HepG2 (cell line): Measurements from ENCODE around the gene TRIM66. TPM values are rescaled to one million over a fixed set of nuclear protein-coding genes. Genes with fewer than 3 reads are reported as not detected.
A peak's percentile ranks its signal among the peaks of the same experiment; 100 is the strongest.

Experiments used
- EP300 ChIP-seq, 3 experiments: sonication (generic) in 1 of 3; formaldehyde crosslinking in 1 of 3; IDR thresholded peaks; 2 replicates each; pipeline versions ENCODE4 v1.5.1 to v1.6.1; 2011 to 2020; ENCODE audit warnings: low read depth in 2 of 3, low read length in 2 of 3, borderline replicate concordance in 1 of 3, improper control_type of control experiment in 1 of 3, mild to moderate bottlenecking in 1 of 3, missing genetic modification reagents in 1 of 3, moderate library complexity in 1 of 3
- ERF ChIP-seq: IDR thresholded peaks from 2 replicates; pipeline ENCODE4 v1.6.1; 2018; ENCODE audit warnings: missing biosample characterization, missing genetic modification reagents
- GATA4 ChIP-seq: sonication (generic); IDR thresholded peaks from 2 replicates; pipeline ENCODE4 v1.6.1; 2016; ENCODE audit warnings: antibody characterized with exemption, low read depth, borderline replicate concordance
- MZF1 ChIP-seq: sonication (generic); formaldehyde crosslinking; IDR thresholded peaks from 2 replicates; pipeline ENCODE4 v1.8.1; 2023; ENCODE audit warnings: mild to moderate bottlenecking, missing genetic modification reagents, borderline replicate concordance
- NFKB2 ChIP-seq: sonication (generic); formaldehyde crosslinking; IDR thresholded peaks from 2 replicates; pipeline ENCODE4 v1.4.0; 2020; ENCODE audit warnings: missing genetic modification reagents, borderline replicate concordance
- SATB2 ChIP-seq: sonication (generic); formaldehyde crosslinking; IDR thresholded peaks from 2 replicates; pipeline ENCODE4 v1.5.0; 2020; ENCODE audit warnings: missing genetic modification reagents
- TP53 ChIP-seq: sonication (generic); formaldehyde crosslinking; conservative IDR thresholded peaks from 2 replicates; pipeline ENCODE4 v1.4.0; 2020; ENCODE audit warnings: missing genetic modification reagents
- YY1 ChIP-seq: IDR thresholded peaks from 2 replicates; pipeline ENCODE4 v1.6.1; 2011; ENCODE audit warnings: low read length, low read depth, moderate library complexity, mild to moderate bottlenecking; ENCODE audit not compliant: insufficient read depth, insufficient replicate concordance
- ZBTB42 ChIP-seq: sonication (generic); formaldehyde crosslinking; IDR thresholded peaks from 2 replicates; pipeline ENCODE4 v1.5.0; 2020; ENCODE audit warnings: mild to moderate bottlenecking, missing genetic modification reagents
- polyA plus RNA-seq, 8 experiments: library from polyadenylated mRNA; depleted of rRNA in 3 of 8; stranded (reverse) in 7 of 8; unstranded in 1 of 8; fragments of >200 nt; fragmentation: Illumina TruSeq in 4 of 8; extraction: Trizol in 4 of 8; gene quantifications; 2 replicates each; pipeline versions ENCODE4 v1.2.1 to v1.2.3, GENCODE V29; 2011 to 2016; ENCODE audit warnings: low read depth in 4 of 8, missing spikeins in 1 of 8, mixed read lengths in 1 of 8; ENCODE audit not compliant: insufficient read depth in 1 of 8
- total RNA-seq, 5 experiments: library from RNA; depleted of rRNA; stranded (reverse); fragments of >200 nt; fragmentation: Illumina TruSeq; extraction: Trizol; gene quantifications; 2 replicates each; pipeline ENCODE4 v1.2.3, GENCODE V29; 2016; ENCODE audit warnings: low read depth in 1 of 5
- TF ChIP-seq, protein P1 (sequence below): sonication (generic); formaldehyde crosslinking; IDR thresholded peaks from 2 replicates; pipeline ENCODE4 v1.4.0; 2020; ENCODE audit warnings: mild to moderate bottlenecking, missing genetic modification reagents
- TF ChIP-seq, protein P2 (sequence below): sonication (generic); formaldehyde crosslinking; IDR thresholded peaks from 2 replicates; pipeline ENCODE4 v1.4.0; 2020; ENCODE audit warnings: missing genetic modification reagents
- TF ChIP-seq, protein P3 (sequence below): sonication (generic); formaldehyde crosslinking; conservative IDR thresholded peaks from 2 replicates; pipeline ENCODE4 v1.8.0; 2022; ENCODE audit warnings: mild to moderate bottlenecking, moderate library complexity, missing genetic modification reagents
- TF ChIP-seq, protein P4 (sequence below), 2 experiments: sonication (generic) in 1 of 2; formaldehyde crosslinking in 1 of 2; IDR thresholded peaks; 2 replicates each; pipeline versions ENCODE4 v1.4.0 to v1.6.1; 2016 to 2020; ENCODE audit warnings: borderline replicate concordance in 1 of 2, low read depth in 1 of 2, mild to moderate bottlenecking in 1 of 2, missing genetic modification reagents in 1 of 2

The TRIM66 gene
- total and polyA plus RNA-seq, 2 of the 13 experiments (the other 11 are each of a cell fraction or from before 2014, with no cell fraction given), result 4.9 to 6.1 TPM

DNA sequence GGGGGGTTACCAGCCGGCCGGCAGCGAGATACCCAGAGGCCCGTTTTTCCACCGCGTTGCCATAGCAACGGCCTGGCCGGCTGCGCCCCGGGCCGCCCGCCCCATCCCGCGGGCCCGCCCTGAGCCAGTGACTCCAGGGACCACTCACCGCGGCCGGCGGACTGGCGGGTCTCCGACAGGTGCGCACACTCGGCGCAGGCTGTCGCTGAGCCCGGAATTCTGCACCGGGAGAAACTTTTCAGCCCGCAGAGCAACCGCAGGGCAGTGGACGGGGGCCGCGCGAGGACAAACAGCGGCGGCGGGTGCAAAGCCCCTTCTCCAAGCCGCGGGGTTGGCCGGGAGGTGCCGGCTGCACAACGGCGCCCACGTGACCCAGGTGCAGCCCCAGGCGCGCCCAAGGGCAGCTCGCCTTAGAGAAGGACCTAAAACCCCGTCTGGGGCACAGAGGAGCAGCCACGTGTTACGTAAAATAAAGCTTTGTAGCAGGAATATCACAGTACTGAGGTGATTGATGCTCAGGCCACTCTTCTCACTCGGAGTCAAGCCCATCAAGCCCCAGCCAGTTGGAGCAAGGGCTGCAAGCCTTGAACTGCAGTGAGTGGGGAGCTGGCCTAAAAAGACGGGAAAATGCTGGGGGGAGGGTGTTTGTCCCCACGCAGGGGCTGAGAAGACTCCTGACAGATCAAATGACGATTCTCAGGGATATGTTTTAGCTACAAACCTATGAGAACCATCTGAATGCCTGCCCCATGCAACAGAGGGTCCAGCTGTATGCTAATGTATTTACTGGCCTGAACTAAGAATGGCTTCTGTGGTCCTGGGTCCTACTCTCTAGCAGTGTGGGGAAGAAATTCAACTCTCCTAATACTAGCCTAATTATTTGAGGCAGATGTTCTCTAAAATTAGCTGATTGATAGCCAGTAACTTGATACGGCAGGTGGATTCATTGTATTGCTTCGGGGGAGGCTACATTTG is 88.2 kb downstream of the TRIM66 start, which contains the start of gene STK33 (continued):
- TF ChIP-seq GATA4 (no peak), MZF1 (CRISPR knock-in tag) (no peak), YY1 (peak; percentile 36), TP53 (CRISPR knock-in tag) (no peak; the same call in 1 of the 2 replicates), NFKB2 (CRISPR knock-in tag) (peak; percentile 74; the same call in 1 of the 2 replicates), ERF (0 out of 2 replicates have a peak, but pooled peaks have one; percentile 15), SATB2 (no peak), EP300 (IDR thresholded peaks at IDR 0.05; ENCODE audit: low read depth in 2 of 2, low read length in 2 of 2) (no peak), EP300 (CRISPR knock-in tag; IDR thresholded peaks at IDR 0.05; ENCODE audit: borderline replicate concordance) (no peak), ZBTB42 (CRISPR knock-in tag) (no peak)
- TF ChIP-seq, protein P1, sequence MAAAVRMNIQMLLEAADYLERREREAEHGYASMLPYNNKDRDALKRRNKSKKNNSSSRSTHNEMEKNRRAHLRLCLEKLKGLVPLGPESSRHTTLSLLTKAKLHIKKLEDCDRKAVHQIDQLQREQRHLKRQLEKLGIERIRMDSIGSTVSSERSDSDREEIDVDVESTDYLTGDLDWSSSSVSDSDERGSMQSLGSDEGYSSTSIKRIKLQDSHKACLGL, result peak; percentile 29; the same call in 1 of the 2 replicates
- TF ChIP-seq, protein P2, sequence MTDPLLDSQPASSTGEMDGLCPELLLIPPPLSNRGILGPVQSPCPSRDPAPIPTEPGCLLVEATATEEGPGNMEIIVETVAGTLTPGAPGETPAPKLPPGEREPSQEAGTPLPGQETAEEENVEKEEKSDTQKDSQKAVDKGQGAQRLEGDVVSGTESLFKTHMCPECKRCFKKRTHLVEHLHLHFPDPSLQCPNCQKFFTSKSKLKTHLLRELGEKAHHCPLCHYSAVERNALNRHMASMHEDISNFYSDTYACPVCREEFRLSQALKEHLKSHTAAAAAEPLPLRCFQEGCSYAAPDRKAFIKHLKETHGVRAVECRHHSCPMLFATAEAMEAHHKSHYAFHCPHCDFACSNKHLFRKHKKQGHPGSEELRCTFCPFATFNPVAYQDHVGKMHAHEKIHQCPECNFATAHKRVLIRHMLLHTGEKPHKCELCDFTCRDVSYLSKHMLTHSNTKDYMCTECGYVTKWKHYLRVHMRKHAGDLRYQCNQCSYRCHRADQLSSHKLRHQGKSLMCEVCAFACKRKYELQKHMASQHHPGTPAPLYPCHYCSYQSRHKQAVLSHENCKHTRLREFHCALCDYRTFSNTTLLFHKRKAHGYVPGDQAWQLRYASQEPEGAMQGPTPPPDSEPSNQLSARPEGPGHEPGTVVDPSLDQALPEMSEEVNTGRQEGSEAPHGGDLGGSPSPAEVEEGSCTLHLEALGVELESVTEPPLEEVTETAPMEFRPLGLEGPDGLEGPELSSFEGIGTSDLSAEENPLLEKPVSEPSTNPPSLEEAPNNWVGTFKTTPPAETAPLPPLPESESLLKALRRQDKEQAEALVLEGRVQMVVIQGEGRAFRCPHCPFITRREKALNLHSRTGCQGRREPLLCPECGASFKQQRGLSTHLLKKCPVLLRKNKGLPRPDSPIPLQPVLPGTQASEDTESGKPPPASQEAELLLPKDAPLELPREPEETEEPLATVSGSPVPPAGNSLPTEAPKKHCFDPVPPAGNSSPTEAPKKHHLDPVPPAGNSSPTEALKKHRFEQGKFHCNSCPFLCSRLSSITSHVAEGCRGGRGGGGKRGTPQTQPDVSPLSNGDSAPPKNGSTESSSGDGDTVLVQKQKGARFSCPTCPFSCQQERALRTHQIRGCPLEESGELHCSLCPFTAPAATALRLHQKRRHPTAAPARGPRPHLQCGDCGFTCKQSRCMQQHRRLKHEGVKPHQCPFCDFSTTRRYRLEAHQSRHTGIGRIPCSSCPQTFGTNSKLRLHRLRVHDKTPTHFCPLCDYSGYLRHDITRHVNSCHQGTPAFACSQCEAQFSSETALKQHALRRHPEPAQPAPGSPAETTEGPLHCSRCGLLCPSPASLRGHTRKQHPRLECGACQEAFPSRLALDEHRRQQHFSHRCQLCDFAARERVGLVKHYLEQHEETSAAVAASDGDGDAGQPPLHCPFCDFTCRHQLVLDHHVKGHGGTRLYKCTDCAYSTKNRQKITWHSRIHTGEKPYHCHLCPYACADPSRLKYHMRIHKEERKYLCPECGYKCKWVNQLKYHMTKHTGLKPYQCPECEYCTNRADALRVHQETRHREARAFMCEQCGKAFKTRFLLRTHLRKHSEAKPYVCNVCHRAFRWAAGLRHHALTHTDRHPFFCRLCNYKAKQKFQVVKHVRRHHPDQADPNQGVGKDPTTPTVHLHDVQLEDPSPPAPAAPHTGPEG (CRISPR knock-in tag), result 0 out of 2 replicates have a peak, but pooled peaks have one; percentile 22
- TF ChIP-seq, protein P3, sequence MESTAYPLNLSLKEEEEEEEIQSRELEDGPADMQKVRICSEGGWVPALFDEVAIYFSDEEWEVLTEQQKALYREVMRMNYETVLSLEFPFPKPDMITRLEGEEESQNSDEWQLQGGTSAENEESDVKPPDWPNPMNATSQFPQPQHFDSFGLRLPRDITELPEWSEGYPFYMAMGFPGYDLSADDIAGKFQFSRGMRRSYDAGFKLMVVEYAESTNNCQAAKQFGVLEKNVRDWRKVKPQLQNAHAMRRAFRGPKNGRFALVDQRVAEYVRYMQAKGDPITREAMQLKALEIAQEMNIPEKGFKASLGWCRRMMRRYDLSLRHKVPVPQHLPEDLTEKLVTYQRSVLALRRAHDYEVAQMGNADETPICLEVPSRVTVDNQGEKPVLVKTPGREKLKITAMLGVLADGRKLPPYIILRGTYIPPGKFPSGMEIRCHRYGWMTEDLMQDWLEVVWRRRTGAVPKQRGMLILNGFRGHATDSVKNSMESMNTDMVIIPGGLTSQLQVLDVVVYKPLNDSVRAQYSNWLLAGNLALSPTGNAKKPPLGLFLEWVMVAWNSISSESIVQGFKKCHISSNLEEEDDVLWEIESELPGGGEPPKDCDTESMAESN (CRISPR knock-in tag), result no peak
- TF ChIP-seq, protein P4, sequence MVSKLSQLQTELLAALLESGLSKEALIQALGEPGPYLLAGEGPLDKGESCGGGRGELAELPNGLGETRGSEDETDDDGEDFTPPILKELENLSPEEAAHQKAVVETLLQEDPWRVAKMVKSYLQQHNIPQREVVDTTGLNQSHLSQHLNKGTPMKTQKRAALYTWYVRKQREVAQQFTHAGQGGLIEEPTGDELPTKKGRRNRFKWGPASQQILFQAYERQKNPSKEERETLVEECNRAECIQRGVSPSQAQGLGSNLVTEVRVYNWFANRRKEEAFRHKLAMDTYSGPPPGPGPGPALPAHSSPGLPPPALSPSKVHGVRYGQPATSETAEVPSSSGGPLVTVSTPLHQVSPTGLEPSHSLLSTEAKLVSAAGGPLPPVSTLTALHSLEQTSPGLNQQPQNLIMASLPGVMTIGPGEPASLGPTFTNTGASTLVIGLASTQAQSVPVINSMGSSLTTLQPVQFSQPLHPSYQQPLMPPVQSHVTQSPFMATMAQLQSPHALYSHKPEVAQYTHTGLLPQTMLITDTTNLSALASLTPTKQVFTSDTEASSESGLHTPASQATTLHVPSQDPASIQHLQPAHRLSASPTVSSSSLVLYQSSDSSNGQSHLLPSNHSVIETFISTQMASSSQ (IDR thresholded peaks at IDR 0.05; ENCODE audit: low read depth), result no peak
- TF ChIP-seq, protein P4 (CRISPR knock-in tag; IDR thresholded peaks at IDR 0.05; ENCODE audit: borderline replicate concordance), result peak; percentile 36; the same call in 1 of the 2 replicates
